GM19395 (cell line): Measurements from ENCODE around the gene FAM20C.

ENCODE experiments used
- ATAC-seq: cut with Tn5 transposase; IDR thresholded peaks from one replicate; pipeline ENCODE4 v1.9.1; 2021; ENCODE audit warnings: mild to moderate bottlenecking, moderate library complexity; ENCODE audit not compliant: unreplicated experiment

FAM20C gene

GRCh38 chr7:300546-301290 is 108.3 kb downstream of the FAM20C start:
- ATAC-seq, result no peak

- ATAC-seq, result no peak
These were observed 109.1 kb downstream of the FAM20C start for GRCh38 chr7:301291-302053.

- no peak for ATAC-seq
These were observed 110.0 kb downstream of the FAM20C start for GRCh38 chr7:302054-302992.

- no peak for ATAC-seq
These were observed 111.1 kb downstream of the FAM20C start for GRCh38 chr7:303425-303824.

GRCh38 chr7:303884-304573 is 111.7 kb downstream of the FAM20C start:
- ATAC-seq, result no peak

- ATAC-seq, result no peak
These were observed 112.4 kb downstream of the FAM20C start for GRCh38 chr7:304574-305409.

- no peak for ATAC-seq
These were observed 113.2 kb downstream of the FAM20C start for GRCh38 chr7:305410-306151.

GRCh38 chr7:307970-308369 is 115.6 kb downstream of the FAM20C start:
- no peak for ATAC-seq

GRCh38 chr7:309586-310228 is 117.3 kb downstream of the FAM20C start:
- no peak for ATAC-seq
